ENCODE results near the gene ADGRF4.
"Not testable (repeated sequence)": the region's sequence is repeated elsewhere in the genome, so short reads cannot be mapped to it uniquely, and the experiment has no call there.

The ADGRF4 gene

DNA sequence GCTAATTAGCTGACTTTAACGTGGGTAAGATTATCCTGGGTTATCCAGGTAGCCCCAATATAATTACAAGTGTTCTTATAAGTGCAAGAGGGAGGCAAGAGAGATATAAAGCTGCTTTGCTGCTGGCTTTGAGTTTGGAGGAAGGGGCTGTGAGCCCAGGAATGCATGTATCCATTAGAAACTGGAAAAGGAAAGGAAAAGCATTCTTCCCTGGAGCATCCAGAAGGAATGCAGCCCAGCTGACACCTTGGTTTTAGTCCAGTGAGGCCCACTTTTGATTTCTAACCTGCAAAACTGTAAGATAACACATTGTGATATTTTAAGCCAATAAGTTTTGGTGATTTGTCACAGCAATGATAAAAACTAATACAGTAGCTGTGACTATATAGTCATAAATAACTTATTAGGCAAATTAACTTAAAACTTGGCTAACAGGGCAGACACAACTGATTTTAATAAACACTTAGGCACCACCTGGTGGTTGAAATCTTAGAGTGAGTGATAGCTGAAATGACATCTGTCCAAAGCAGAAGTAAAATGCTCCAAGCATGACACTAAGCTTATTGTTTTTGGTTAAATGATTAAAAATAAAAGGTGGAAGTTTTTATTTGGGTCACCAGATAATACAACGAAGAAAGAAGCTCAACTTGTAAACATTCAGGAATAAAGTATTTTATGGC is 35.6 kb downstream of the ADGRF4 start:
- Histone ChIP-seq H3K36me3 (ENCODE audit: control insufficient read depth, insufficient read depth, low read length) (no peaks in the 10 kb centered on the region), H3K9me3 (ENCODE audit: control insufficient read depth, insufficient read depth, low read length) (no peaks in the 10 kb centered on the region), H3K4me3 (ENCODE audit: low read length) (no peak overlapping the region), H3K27ac (ENCODE audit: low read length) (no peak overlapping the region), H3K4me1 (ENCODE audit: control insufficient read depth, insufficient read depth, low read length) (peaks cover 2% of the 10 kb centered on the region), H3K27me3 (ENCODE audit: control insufficient read depth, insufficient read depth, low read length) (no peaks in the 10 kb centered on the region)
- no CpG with 5 or more reads among the region's 2 CpGs for WGBS (ENCODE audit: insufficient coverage, insufficient read length)
- no peak for DNase-seq (ENCODE audit: low read depth, low spot score)

DNA sequence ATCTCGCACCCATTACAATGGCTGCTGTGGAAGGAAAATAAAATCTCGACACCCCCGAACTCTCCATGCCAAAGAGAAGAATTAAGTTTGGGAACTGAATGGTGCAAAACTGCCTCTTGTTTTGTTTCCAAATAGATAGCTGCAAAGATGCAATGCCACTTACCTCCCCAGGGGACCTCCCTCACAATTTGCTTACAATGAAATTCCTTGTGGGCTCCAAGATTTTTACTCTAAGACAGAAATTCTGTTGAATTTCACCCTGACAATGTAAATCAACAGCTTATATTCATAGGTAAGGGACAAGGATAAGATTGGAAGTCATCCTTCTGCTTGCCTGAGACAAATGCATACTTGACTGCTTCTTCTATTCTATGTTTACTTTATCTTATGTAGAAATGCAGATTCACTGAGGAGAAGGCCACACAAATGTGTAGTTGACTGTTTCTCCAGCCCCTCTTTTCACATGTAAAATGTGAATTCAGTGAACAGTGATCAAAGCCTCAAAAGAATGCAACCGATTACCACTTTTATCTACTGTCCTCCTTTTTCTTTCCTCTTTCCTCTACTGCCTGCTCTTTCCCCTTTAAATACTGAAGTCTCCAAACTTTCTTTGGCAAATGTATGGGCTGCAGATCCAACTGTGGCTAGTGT is 36.6 kb downstream of the ADGRF4 start:
- no peaks in the 10 kb centered on the region for H3K36me3 ChIP-seq (ENCODE audit: control insufficient read depth, insufficient read depth, low read length)
- no CpG with 5 or more reads among the region's 4 CpGs for WGBS (ENCODE audit: insufficient coverage, insufficient read length)
- peaks cover 2% of the 10 kb centered on the region for H3K4me1 ChIP-seq (ENCODE audit: control insufficient read depth, insufficient read depth, low read length)
- DNase-seq (ENCODE audit: low read depth, low spot score) = no peak
- H3K9me3 ChIP-seq (ENCODE audit: control insufficient read depth, insufficient read depth, low read length) = no peaks in the 10 kb centered on the region
- H3K27me3 ChIP-seq (ENCODE audit: control insufficient read depth, insufficient read depth, low read length) = no peaks in the 10 kb centered on the region
- no peak overlapping the region for H3K27ac ChIP-seq (ENCODE audit: low read length)
- no peak overlapping the region for H3K4me3 ChIP-seq (ENCODE audit: low read length)

DNA sequence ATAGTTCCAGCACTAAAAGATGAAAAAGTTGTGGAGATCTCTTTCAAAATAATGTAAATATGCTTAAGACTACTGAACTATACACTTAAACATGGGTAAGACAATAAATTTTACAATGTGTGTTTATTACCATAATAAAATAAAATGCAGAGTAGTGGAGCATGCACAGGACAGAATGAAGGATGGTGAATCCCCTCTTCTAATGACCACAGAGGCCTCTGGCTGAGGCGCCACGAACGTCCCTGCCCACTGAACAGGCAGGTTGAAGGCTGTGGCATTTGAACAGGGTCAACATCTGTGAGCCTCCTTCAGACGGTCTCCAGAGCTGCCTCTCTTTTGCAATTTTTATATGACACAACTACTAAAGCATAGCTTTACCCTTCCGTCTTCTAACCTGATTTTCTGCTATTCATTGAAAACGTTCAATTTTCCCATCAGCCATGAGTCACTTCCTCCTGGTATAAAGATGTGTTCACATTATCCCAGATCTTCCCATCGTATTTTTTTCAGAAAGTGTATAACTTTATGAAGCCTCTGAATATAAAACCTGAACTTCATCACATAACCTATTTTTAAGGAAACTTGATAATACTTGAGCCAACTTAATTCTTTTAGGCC is 37.8 kb downstream of the ADGRF4 start:
- no peak overlapping the region for H3K27ac ChIP-seq (ENCODE audit: low read length)
- no peaks in the 10 kb centered on the region for H3K27me3 ChIP-seq (ENCODE audit: control insufficient read depth, insufficient read depth, low read length)
- no peaks in the 10 kb centered on the region for H3K9me3 ChIP-seq (ENCODE audit: control insufficient read depth, insufficient read depth, low read length)
- no peak overlapping the region for H3K4me3 ChIP-seq (ENCODE audit: low read length)
- DNase-seq (ENCODE audit: low read depth, low spot score) = no peak
- no peaks in the 10 kb centered on the region for H3K36me3 ChIP-seq (ENCODE audit: control insufficient read depth, insufficient read depth, low read length)
- no CpG with 5 or more reads among the region's 7 CpGs for WGBS (ENCODE audit: insufficient coverage, insufficient read length)
- H3K4me1 ChIP-seq (ENCODE audit: control insufficient read depth, insufficient read depth, low read length) = peaks cover 2% of the 10 kb centered on the region

DNA sequence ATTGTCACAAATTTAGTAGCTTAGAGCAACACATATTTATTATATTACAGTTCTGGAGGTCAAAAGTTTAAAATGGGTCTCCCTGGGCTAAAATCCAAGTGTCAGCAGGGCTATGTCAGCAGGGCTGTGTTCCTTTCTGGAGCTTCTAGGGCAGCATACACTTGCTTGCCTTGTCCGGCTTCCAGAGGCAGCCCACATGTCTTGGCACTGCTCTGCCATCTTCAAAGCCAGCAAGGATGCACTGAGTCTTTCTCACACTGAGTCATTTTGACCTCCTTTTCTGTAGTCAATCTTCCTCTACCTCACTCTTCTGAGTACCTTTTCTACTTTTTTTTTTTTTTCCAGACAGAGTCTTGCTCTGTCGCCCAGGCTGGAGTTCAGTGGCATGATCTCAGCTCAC is 39.0 kb downstream of the ADGRF4 start:
- no peak overlapping the region for H3K27ac ChIP-seq (ENCODE audit: low read length)
- no peak overlapping the region for H3K4me3 ChIP-seq (ENCODE audit: low read length)
- no peaks in the 10 kb centered on the region for H3K9me3 ChIP-seq (ENCODE audit: control insufficient read depth, insufficient read depth, low read length)
- H3K36me3 ChIP-seq (ENCODE audit: control insufficient read depth, insufficient read depth, low read length) = no peaks in the 10 kb centered on the region
- DNase-seq (ENCODE audit: low read depth, low spot score) = no peak
- whole genome bisulfite sequencing (ENCODE audit: insufficient coverage, insufficient read length) = no CpG with 5 or more reads among the region's 2 CpGs
- H3K27me3 ChIP-seq (ENCODE audit: control insufficient read depth, insufficient read depth, low read length) = no peaks in the 10 kb centered on the region
- H3K4me1 ChIP-seq (ENCODE audit: control insufficient read depth, insufficient read depth, low read length) = peaks cover 2% of the 10 kb centered on the region

DNA sequence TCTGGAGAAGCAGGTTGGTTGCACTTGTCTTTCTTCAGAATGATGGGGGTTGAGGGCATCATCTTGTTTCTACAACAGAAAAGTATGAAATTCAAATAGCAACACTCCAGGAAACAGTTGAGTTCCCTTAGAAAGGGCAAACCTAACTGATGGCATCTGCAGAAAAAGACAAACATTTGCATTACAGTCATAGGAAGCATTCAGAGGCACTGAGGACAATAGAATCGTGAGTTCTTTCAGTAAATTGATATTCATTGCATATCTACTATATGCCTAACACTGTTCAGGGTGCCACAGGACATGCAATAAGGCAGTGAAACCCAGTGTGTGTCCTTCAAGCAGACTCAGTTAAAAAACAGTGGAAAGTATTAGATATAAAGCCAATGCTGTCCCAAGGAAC is 42.3 kb downstream of the ADGRF4 start:
- no peak overlapping the region for H3K4me3 ChIP-seq (ENCODE audit: low read length)
- H3K27ac ChIP-seq (ENCODE audit: low read length) = no peak overlapping the region
- DNase-seq (ENCODE audit: low read depth, low spot score) = no peak
- no peaks in the 10 kb centered on the region for H3K4me1 ChIP-seq (ENCODE audit: control insufficient read depth, insufficient read depth, low read length)
- WGBS (ENCODE audit: insufficient coverage, insufficient read length) = no CpG with 5 or more reads among the region's 1 CpG
- H3K27me3 ChIP-seq (ENCODE audit: control insufficient read depth, insufficient read depth, low read length) = no peaks in the 10 kb centered on the region
- H3K36me3 ChIP-seq (ENCODE audit: control insufficient read depth, insufficient read depth, low read length) = no peaks in the 10 kb centered on the region
- no peaks in the 10 kb centered on the region for H3K9me3 ChIP-seq (ENCODE audit: control insufficient read depth, insufficient read depth, low read length)

DNA sequence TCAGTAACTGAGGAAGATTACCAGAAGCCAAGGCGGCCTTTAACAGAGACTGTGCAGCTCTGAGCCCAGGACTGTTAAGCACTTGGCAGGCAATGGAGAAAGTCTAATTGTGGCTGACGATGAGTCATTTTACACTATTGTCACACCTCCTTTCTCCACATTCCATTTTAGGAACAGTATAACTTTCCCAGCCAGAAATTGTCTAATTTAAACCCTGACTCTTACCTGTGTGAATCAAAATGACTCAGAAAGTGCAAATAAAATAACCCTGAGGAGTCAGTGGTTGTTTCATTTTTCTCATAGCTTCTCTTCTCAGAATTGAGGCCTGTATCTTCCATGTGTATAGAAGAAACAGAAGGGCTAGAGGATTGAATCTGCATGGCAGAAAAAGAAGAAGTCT is 43.4 kb downstream of the ADGRF4 start:
- H3K27ac ChIP-seq (ENCODE audit: low read length) = no peak overlapping the region
- no peaks in the 10 kb centered on the region for H3K4me1 ChIP-seq (ENCODE audit: control insufficient read depth, insufficient read depth, low read length)

DNA sequence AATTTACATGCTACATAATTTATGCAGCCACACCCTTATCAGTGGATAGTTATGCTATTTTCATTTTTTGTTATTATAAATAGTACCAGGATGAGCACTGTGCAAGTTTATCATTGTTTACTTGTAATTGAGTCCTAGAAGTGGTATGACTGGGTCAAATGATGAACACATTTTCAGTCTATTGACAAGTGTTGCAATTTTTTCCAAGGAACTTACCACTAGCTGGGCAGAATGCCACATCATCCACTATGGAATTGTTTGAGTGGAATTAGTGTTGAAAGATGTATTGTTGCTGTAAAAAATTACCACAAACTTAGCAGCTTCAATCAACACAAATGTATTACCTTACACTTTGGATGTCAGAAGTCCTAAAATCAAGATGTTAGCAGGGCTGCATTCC is 45.4 kb downstream of the ADGRF4 start:
- Histone ChIP-seq H3K9me3 (ENCODE audit: control insufficient read depth, insufficient read depth, low read length) (no peaks in the 10 kb centered on the region), H3K4me1 (ENCODE audit: control insufficient read depth, insufficient read depth, low read length) (no peaks in the 10 kb centered on the region), H3K36me3 (ENCODE audit: control insufficient read depth, insufficient read depth, low read length) (no peaks in the 10 kb centered on the region), H3K27ac (ENCODE audit: low read length) (no peak overlapping the region), H3K4me3 (ENCODE audit: low read length) (no peak overlapping the region), H3K27me3 (ENCODE audit: control insufficient read depth, insufficient read depth, low read length) (no peaks in the 10 kb centered on the region)
- no peak for DNase-seq (ENCODE audit: low read depth, low spot score)

More for the DNA sequence above, 43.4 kb downstream of the ADGRF4 start:
- no peak overlapping the region for H3K4me3 ChIP-seq (ENCODE audit: low read length)
- H3K27me3 ChIP-seq (ENCODE audit: control insufficient read depth, insufficient read depth, low read length) = no peaks in the 10 kb centered on the region
- H3K36me3 ChIP-seq (ENCODE audit: control insufficient read depth, insufficient read depth, low read length) = no peaks in the 10 kb centered on the region
- WGBS (ENCODE audit: insufficient coverage, insufficient read length) = no CpG with 5 or more reads among the region's 2 CpGs
- no peaks in the 10 kb centered on the region for H3K9me3 ChIP-seq (ENCODE audit: control insufficient read depth, insufficient read depth, low read length)
- DNase-seq (ENCODE audit: low read depth, low spot score) = no peak

DNA sequence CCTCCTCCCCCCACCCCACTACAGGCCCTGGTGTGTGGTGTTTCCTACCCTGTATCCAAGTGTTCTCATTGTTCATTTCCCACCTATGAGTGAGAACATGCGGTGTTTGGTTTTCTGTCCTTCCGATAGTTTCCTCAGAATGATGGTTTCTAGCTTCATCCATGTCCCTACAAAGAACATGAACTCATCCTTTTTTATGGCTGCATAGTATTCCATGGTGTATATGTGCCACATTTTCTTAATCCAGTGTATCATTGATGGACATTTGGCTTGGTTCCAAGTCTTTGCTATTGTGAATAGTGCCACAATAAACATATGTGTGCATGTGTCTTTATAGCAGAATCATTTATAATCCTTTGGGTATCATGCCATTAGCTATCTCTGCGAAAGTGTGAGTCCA is 46.9 kb downstream of the ADGRF4 start:
- WGBS (ENCODE audit: insufficient coverage, insufficient read length) = no CpG with 5 or more reads among the region's 3 CpGs
- not testable (repeated sequence) for DNase-seq (ENCODE audit: low read depth, low spot score); H3K27ac ChIP-seq (ENCODE audit: low read length); H3K36me3 ChIP-seq (ENCODE audit: control insufficient read depth, insufficient read depth, low read length); H3K4me1 ChIP-seq (ENCODE audit: control insufficient read depth, insufficient read depth, low read length); H3K9me3 ChIP-seq (ENCODE audit: control insufficient read depth, insufficient read depth, low read length); H3K4me3 ChIP-seq (ENCODE audit: low read length); H3K27me3 ChIP-seq (ENCODE audit: control insufficient read depth, insufficient read depth, low read length)

DNA sequence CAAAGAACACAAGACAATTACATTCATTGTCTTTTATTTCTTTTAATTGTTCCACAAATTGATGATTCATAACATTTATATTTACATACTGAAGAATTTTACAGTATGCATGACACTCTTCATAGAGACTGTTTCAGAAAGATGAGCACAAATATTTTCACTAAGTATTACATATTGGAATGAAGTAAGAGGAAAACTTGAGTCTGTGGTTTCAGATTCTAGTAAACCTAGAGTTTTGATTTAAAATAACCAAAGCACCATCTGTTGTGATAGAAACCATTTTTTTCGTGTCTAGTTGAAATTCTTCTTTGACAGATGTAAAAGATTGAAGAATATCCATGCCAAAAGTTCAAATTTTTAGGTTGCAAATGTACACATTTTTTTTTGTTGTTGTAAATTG is 51.4 kb downstream of the ADGRF4 start:
- no peaks in the 10 kb centered on the region for H3K27me3 ChIP-seq (ENCODE audit: control insufficient read depth, insufficient read depth, low read length)
- no peaks in the 10 kb centered on the region for H3K36me3 ChIP-seq (ENCODE audit: control insufficient read depth, insufficient read depth, low read length)
- no peak overlapping the region for H3K4me3 ChIP-seq (ENCODE audit: low read length)
- WGBS (ENCODE audit: insufficient coverage, insufficient read length) = no CpG with 5 or more reads among the region's 1 CpG
- no peak for DNase-seq (ENCODE audit: low read depth, low spot score)
- H3K27ac ChIP-seq (ENCODE audit: low read length) = no peak overlapping the region
- no peaks in the 10 kb centered on the region for H3K4me1 ChIP-seq (ENCODE audit: control insufficient read depth, insufficient read depth, low read length)
- no peaks in the 10 kb centered on the region for H3K9me3 ChIP-seq (ENCODE audit: control insufficient read depth, insufficient read depth, low read length)

DNA sequence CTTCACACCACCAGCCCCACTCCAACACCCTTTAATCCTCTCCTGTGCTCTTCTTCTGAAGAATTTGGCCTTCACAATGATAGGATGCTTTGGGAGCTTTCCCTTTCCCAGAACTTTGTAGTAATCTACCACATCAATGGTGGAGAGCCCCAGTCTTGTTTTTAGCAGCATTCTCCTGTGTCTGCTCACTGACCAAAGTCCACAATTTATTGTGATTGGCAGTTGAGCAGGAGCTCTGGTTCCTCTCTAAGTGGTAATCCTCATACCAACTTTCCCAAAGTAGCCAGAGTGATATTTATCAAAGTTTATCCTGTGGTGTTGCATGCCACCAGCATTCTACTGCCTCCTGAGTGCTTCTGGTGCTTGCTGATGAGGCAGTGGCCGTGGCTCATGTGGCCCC is 54.4 kb downstream of the ADGRF4 start:
- no peak for DNase-seq (ENCODE audit: low read depth, low spot score)
- no peaks in the 10 kb centered on the region for H3K4me1 ChIP-seq (ENCODE audit: control insufficient read depth, insufficient read depth, low read length)
- no peaks in the 10 kb centered on the region for H3K9me3 ChIP-seq (ENCODE audit: control insufficient read depth, insufficient read depth, low read length)
- H3K4me3 ChIP-seq (ENCODE audit: low read length) = no peak overlapping the region
- no peaks in the 10 kb centered on the region for H3K36me3 ChIP-seq (ENCODE audit: control insufficient read depth, insufficient read depth, low read length)
- H3K27ac ChIP-seq (ENCODE audit: low read length) = no peak overlapping the region
- H3K27me3 ChIP-seq (ENCODE audit: control insufficient read depth, insufficient read depth, low read length) = no peaks in the 10 kb centered on the region
- WGBS (ENCODE audit: insufficient coverage, insufficient read length) = no CpG with 5 or more reads among the region's 1 CpG

DNA sequence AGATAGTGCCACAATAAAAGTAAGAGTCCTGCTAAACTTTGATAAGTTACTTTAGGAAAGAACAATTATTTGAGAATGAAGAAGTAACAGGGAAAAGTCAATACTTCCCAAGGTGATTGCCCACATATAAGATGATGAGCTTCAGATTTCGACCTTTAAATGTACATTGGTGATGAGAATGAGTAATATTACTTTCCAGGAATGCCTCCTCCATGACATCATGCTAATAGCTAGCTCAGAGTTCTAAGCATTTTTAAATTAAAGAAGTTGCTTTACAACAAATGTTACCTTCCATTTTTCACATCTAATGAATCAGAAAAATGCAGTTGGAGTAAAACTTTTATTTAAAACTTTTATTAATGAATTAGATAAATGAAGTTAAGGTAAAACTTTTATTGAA is 61.0 kb downstream of the ADGRF4 start:
- no CpG with 5 or more reads among the region's 1 CpG for WGBS (ENCODE audit: insufficient coverage, insufficient read length)
- H3K27me3 ChIP-seq (ENCODE audit: control insufficient read depth, insufficient read depth, low read length) = no peaks in the 10 kb centered on the region
- DNase-seq (ENCODE audit: low read depth, low spot score) = no peak

More for the DNA sequence above, 61.0 kb downstream of the ADGRF4 start:
- Histone ChIP-seq H3K27ac (ENCODE audit: low read length) (no peak overlapping the region), H3K4me1 (ENCODE audit: control insufficient read depth, insufficient read depth, low read length) (no peaks in the 10 kb centered on the region), H3K9me3 (ENCODE audit: control insufficient read depth, insufficient read depth, low read length) (no peaks in the 10 kb centered on the region), H3K4me3 (ENCODE audit: low read length) (no peak overlapping the region), H3K36me3 (ENCODE audit: control insufficient read depth, insufficient read depth, low read length) (no peaks in the 10 kb centered on the region)
